ENCODE data around the gene DENND4C. TPM values are rescaled to one million over a fixed set of nuclear protein-coding genes. Genes with fewer than 3 reads are reported as not detected.

Gene DENND4C
- polyA plus RNA-seq, 2 of the 4 experiments (the other 2 are of a cell fraction): 17.4 to 44.1 TPM

- TF ChIP-seq CHD2 (IDR thresholded peaks at IDR 0.05; ENCODE audit: low read length, partially characterized antibody): no peak
- peak; percentile 75 for TF ChIP-seq MAFK (IDR thresholded peaks at IDR 0.05; ENCODE audit: partially characterized antibody)
- TF ChIP-seq TFCP2L1 (CRISPR knock-in tag; IDR thresholded peaks at IDR 0.05): 0 out of 2 replicates have a peak, but pooled peaks have one; percentile 52
- TF ChIP-seq KDM1A (IDR thresholded peaks at IDR 0.05; ENCODE audit: low read depth): no peak
- TF ChIP-seq JUN (IDR thresholded peaks at IDR 0.05): peak; percentile 70 to 93; a peak in 4 of 5 replicates
- TF ChIP-seq ATOH8 (CRISPR knock-in tag; IDR thresholded peaks at IDR 0.05; ENCODE audit: low read depth): no peak
- TF ChIP-seq HOXA7 (CRISPR knock-in tag; IDR thresholded peaks at IDR 0.05): no peak
- TF ChIP-seq CBX8 (IDR thresholded peaks at IDR 0.05): no peak
- TF ChIP-seq ZFP36 (IDR thresholded peaks at IDR 0.05; ENCODE audit: borderline replicate concordance, partially characterized antibody): no peak
- TF ChIP-seq JUNB (IDR thresholded peaks at IDR 0.05): peak; percentile 82
- no peak for TF ChIP-seq ELK1 (IDR thresholded peaks at IDR 0.05; ENCODE audit: low read depth, low read length)
- no peak for TF ChIP-seq REST (IDR thresholded peaks at IDR 0.05)
- no peak; a peak in 2 of 5 replicates for TF ChIP-seq RAD21 (conservative IDR thresholded peaks at IDR 0.05 in 1 of 2, IDR thresholded peaks at IDR 0.05 in 1 of 2)
- TF ChIP-seq EHF (CRISPR knock-in tag; IDR thresholded peaks at IDR 0.05): no peak
- TF ChIP-seq USF2 (IDR thresholded peaks at IDR 0.05): peak; percentile 29
- TF ChIP-seq POLR2A (IDR thresholded peaks at IDR 0.05; ENCODE audit: low read length): no peak
- TF ChIP-seq FOSL2 (IDR thresholded peaks at IDR 0.05): no peak
- peak; percentile 84 for TF ChIP-seq FOSL2 (CRISPR knock-in tag; IDR thresholded peaks at IDR 0.05)
These were observed 46.2 kb upstream of the DENND4C start (continued) for GRCh38 chr9:19184144-19184917.

- CTCF ChIA-PET: interaction anchor here (0.6 to 1.3 kb wide), 2 partner anchors 11 to 157 kb away, joined by 3 to 4 read pairs; no protein-coding TSS in a partner anchor
- no peak for ATAC-seq
- TF ChIP-seq EP300 (IDR thresholded peaks at IDR 0.05): no peak
- no peak for TF ChIP-seq ATOH8 (CRISPR knock-in tag; IDR thresholded peaks at IDR 0.05; ENCODE audit: low read depth)
- TF ChIP-seq RCOR1 (IDR thresholded peaks at IDR 0.05; ENCODE audit: low read depth, low read length): no peak
- no peak for TF ChIP-seq HES2 (IDR thresholded peaks at IDR 0.05)
- TF ChIP-seq CTCF (IDR thresholded peaks at IDR 0.05): no peak
- no peak for TF ChIP-seq PBX3 (IDR thresholded peaks at IDR 0.05)
- TF ChIP-seq MYC (IDR thresholded peaks at IDR 0.05; ENCODE audit: borderline replicate concordance, low read length): no peak
- TF ChIP-seq POLR2A (IDR thresholded peaks at IDR 0.05; ENCODE audit: low read length): no peak
- no peak for TF ChIP-seq CHD4 (IDR thresholded peaks at IDR 0.05; ENCODE audit: borderline replicate concordance)
These were observed 45.3 kb upstream of the DENND4C start for GRCh38 chr9:19185191-19185590.

More at GRCh38 chr9:19185191-19185590, 45.3 kb upstream of the DENND4C start:
- Histone ChIP-seq H3K27ac (peak overlapping the region; percentile 90 to 91), H3K4me1 (peaks cover 42% of the 10 kb centered on the region), H3K9me3 (no peaks in the 10 kb centered on the region), H3K4me2 (peak overlapping the region; percentile 61), H3K4me3 (no peak overlapping the region)
- 33% methylated on average over 1 of the region's 1 CpG for WGBS (ENCODE audit: missing lambda C conversion rate)
- no peak for DNase-seq (ENCODE audit: low read depth in 1 of 2, low spot score in 1 of 2)
- POLR2A ChIA-PET: interaction anchor here (0.7 to 1.6 kb wide), 3 partner anchors 11 to 324 kb away, joined by 4 to 5 read pairs (median 4); partner anchors contain the start of gene DENND4C
- FAIRE-seq: no peak
